HL-60/S4 treated with retinoic acid at 250 ng/mL for 4 days and 3 days (cell line): ENCODE data around the gene HSD17B14.
"Not testable (repeated sequence)": the region's sequence is repeated elsewhere in the genome, so short reads cannot be mapped to it uniquely, and the experiment has no call there.

Source experiments
- in situ Hi-C: fragments of 300-500 bp; cut with MboI; formaldehyde crosslinking; loops from 2 replicates; pipeline ENCODE4 v1.7.0; 2022; ENCODE audit warnings: low sequenced_read_pairs

HSD17B14 gene

DNA sequence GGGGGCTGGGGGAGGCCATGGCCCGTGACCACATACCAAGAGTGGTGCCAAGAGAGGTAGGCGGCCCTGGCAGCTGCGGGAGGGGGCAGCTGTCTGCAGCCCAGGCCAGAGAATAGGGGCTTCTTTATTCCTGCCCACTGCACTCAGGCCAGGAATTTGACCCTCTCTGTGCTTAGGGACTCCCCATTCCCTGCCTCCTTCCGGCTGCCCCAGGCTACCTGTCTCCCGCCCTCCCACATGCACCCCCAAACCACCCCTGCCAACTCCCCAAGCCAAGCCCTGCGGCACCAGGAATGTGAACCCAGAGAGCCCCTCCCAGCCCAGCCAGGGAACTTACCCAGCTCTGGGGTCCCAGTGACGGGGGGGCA, 31.4 kb upstream of the HSD17B14 start:
- in situ Hi-C loops = no loop called here

DNA sequence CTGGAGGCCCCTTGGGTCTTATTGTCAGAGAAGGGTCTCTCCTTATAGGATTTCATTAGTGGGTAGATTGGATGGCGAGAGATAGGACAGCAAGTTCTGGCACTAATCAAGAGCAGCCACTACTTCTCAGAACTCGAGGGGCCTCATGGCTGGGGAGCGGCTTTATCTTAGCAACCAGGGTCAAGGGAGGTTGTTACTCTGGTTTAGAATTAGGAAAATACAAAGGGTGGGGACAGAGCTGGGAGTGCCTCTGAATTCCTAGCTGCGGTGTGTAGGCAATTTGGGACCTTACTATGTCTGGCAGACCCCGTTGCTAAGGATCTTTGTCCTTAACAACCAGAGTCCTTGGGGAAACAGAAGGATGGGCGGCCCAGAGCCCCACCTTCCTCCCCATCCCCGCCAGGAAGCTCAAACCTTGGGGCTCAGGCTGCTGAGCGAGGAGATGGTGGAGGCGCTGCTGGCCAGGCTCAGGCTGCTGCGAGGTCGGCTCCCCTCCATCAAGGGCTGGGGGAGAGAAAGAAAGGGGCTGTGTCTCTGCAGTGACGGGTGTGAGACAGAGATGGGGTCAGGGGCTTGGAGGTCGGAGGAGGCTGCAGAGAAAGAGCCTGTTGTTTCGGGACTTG, 30.9 kb upstream of the HSD17B14 start:
- in situ Hi-C loops = no loop called here

DNA sequence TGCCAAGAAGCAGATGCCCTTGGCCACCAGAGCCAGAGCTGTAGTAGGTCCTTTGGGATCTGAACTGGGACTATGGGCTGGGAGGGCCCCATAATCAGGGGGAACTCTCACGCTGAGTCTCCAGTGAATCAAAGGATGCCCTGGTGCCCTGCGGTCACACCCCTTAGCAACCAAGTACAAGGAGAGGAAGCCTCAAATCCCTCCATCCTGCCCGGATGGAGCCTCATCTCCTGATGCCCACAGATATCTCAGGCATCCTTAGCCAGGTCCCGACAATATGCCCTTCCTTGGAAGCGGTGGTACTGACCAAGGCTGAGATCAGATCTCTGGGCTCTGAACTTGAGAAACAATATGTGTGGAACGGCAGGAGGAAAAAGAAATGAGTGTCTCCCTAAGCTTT, 30.4 kb upstream of the HSD17B14 start:
- in situ Hi-C loops = no loop called here

DNA sequence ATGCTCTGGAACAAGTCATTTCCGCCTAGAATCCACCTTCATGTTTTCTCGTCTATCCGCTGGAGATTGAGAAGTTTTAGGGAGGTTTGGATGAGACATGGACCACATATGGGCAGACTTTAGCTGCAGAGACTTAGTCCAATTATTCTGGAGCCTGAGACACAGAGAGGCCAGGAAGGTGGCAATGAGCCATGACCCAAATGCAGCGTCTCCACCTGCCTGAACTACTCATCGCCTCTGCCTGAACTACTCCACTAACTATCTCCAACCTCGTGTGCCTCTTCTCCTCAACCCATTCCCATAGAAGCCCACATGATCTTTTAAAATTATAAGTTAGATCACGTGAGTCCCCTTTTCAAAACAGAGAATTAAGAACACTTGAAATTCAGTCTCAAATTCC, 26.5 kb upstream of the HSD17B14 start:
- in situ Hi-C loops = no loop called here

DNA sequence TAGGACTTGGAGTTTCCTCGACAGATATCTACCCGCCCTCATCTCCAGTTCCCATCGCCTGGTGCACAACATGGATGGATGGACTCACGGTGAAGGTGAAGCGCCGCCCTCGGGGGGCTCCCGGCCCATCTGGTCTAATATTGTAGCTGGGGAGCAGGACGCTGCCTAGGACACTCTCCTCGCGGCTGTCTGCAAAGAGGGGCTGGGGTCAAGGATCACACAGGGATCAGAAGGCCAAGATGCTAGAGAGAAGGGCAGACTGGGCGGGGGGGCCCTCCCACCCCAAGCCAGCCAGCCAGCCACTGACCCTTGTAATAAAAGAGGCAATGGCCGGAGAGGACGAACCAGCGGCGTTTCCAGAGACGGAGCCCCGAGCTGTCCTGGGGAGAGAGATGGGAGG, 25.0 kb upstream of the HSD17B14 start:
- in situ Hi-C loops = no loop called here

DNA sequence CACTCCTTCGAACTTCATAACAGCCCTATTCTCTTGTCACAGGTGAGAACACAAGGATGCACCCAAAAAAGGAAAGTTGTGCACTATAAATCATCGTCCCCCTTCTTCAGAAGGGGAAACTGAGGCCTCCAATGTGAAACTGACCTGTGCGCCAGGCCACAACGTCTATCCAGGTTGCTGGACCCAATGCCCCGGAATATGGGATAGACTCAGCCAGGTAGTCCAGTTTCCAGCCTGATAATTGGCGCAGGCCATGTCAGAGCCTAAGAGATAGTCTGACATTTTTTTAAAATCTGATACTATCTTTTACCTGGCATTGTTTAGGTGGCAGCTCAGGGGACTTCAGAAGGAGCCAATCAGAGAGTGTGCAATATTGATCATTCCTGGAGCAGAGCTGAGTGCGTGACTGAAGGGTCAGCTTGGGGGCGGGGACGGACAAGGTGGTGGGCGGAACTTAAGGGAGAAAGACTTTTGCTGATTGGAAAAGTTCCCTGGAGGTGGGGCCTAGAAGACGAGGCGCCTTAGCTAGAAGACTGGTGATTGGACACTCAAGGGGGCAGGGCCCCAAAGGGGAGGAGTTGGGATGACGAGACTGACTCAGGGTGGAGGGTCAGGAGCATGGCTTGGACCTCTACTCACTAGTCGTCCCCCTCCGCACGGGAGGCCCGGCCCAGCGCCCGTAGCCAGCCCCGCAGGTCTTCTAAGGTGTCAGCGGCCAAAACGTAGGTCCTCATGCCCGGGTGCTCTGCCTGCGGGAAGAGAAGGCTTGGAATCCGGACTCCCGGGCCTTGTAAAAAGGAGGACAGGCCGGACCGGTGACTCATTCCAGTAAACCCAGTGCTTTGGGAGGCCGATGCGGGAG, 23.7 kb upstream of the HSD17B14 start:
- in situ Hi-C loops = no loop called here

DNA sequence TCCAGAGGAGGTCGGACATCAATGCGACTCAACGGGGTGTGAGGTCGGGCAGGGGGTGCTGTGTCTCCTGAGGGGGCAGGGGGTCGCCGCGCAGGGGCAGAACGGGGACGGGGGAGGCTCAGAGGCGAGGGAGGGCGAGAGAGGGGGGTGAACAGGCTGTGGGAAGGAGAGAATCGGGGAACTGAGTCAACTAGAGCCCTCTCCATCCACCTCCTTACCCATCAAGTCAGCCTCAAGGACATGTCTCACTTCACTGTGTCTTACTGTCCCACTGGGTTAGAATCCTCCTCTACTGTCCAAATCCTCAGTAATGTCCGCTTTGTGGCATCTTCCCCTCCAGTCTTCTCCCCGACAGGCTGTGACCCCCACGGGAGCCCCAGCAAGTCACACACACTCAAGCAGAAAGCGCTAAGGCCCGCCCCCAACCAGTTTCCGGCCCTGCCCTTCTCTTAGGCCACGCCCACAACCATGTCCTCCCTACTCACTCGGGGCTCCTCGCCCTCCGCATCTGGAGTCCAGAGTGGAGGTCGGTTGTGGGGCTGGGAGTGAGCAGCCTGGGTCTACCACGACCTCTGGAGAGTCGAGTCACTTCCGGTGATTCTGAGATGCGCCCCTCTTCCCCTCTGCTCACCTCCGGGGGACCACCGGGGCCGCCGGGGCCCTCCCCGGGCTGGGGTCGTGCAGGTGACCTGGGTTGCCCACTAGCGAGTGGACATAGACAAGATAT, 22.9 kb upstream of the HSD17B14 start:
- in situ Hi-C loops = no loop called here

DNA sequence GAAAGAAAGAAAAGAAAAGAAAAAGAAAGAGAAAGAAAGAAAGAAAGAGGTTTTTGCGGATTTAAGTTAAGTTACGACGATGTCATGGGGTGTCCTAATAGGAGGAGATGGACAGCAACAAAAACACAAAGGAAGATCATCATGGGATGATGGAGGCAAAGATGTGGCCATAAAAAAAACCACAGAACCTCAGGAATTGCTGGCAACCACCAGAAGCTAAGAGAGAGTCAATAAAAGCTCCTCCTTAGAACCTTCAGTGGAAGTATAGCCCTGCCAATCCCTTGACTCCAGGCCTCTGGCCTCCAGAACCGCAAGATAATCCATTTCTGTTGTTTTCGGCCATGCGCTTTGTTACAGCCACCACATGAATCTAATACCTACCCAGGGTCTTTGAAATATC, 20.6 kb upstream of the HSD17B14 start:
- in situ Hi-C loops = no loop called here

DNA sequence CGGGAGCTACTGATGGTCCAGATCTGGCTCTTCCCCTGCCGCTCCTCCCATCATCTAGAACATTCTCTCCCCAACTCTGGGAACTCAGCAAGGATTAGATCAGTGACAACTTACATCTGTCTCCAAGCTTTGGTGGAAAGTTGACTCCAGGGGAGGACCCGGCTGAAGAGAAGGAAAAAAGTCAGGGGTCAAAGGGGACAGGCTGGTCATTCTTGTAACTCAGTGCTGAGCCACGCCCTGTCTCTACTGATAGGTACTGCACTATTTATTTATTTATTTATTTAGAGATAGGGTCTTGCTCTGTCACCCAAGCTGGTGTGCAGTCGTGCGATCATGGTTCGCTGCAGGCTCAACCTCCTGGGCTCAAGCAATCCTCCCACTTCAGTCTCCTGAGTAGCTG, 17.8 kb upstream of the HSD17B14 start:
- in situ Hi-C loops = no loop called here

DNA sequence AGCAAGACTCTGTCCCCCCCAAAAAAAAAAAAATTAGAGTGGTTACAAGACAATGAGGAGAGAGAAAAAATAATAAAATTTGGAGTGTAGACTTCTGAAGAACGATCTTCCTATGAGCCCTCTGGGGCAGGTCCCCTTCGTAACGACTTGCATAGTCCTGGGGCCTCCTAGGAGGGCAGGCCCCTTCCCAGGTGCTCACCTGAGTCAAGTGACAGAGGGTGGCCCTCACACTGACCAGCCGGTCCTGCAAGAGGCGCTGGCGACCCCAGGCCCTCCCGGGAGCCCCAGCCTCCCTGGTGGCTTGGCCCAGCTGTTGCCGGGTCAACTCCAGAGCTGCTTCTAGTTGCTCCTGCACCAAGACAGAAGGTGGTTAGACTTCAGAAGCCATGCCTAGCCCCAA, 17.2 kb upstream of the HSD17B14 start:
- in situ Hi-C loops = no loop called here

DNA sequence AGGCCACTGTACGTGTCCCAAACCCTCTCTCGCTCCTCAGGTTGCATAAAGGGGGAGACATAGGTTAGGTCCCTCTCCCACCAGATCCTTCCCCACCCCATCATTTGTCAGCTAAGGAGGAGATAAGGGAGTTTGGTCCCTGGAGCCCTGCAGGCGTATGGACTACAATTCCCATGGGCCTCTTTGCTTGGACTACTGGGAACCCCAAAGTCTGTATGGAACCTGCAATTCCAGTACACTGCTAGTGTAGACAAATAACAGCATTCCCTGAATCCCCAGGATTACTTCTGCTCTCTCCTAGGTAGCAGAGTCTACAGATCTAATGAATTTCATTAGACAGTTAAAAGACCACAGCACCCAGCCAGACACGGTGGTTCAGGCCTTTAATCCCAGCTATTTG, 16.0 kb upstream of the HSD17B14 start:
- in situ Hi-C loops = no loop called here

DNA sequence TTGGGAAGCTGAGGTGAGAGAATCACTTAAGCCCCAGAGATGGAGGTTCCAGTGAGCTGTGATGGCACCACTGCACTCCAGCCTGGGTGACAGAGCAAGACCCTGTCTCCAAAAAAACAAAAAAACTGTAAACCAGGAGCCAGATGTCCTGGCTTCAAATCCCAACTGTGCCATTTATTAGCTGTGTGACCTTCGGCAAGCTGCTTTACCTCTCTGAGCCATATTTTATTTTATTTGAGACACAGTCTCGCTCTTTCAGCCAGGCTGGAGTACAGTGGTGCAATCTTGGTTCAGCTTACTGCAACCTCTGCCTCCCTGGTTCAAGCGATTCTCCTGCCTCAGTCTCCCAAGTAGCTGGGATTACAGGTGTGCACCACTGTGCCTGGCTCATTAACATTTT, 10.4 kb upstream of the HSD17B14 start:
- in situ Hi-C loops = not testable (repeated sequence)

DNA sequence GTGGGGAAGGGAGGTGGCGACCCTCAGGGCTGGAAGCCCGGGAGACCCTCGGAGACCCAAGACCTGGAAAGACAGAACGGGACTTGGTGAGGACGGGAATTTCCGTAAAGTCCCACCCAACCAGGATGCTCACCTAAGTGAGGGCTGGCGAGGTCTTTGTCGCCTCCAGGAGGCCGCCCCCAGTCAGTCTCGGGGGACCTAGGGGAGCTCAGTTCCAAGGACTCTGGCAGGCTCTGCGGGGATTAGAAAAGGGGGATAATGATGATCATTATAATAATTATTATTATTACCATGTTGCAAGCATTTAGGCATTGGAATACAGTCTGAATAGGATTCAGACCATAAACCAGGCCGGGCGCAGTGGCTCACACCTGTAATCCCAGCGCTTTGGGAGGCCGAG, 9.1 kb upstream of the HSD17B14 start:
- in situ Hi-C loops = no loop called here

DNA sequence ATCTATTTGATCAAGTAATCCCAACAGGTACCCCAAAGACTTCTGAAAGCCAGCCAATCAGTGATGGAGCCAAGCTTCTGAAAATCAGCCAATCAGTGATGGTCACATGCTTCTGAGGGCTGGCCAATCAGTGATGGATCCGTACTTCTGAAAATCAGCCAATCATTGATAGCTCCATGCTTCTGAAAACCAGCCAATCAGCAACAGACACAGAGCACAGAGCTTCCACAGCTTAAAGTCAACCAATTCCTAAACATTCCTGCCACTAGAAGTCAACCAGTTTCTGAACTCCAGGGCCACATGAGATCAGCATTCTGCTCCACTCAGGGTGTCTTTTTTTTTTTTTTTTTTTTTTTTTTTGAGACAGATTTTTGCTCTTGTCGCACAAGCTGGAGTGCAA, 8.2 kb upstream of the HSD17B14 start:
- in situ Hi-C loops = no loop called here

DNA sequence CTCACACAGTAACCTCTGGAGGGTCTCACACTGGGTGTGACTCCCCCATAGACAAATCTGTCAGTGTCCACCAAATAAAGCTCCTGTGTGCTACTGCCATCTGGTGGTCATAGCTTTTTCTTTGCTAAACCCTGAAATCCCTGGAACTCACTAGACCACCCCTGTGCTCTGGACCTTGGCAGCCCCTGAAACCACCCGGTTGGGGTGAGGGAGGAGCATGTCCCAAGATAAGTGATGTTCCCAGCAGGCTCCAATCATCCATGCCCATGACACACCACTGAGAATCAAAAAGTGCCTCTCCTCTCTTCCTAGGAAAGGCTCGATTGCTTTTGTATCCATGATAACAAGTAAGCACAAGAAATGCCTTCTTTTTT, 6.5 kb upstream of the HSD17B14 start:
- in situ Hi-C loops = no loop called here

DNA sequence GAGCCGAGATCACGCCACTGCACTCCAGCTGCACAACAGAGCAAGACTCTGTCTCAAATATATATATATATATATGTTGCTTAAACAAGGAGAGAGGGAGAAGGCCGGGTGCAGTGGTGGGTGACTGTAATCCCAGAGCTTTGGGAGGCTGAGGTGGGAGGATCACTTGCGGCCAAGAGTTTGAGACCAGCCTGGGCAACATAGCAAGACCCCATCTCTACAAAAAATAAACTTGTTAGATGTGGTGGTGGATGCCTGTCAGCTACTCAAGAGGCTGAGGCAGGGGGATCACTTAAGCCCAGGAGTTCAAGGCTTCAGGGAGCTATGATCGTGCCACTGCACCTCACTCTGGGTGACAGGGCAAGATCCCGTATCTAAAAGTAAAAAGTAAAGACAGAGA, 5.3 kb upstream of the HSD17B14 start:
- in situ Hi-C loops = no loop called here

DNA sequence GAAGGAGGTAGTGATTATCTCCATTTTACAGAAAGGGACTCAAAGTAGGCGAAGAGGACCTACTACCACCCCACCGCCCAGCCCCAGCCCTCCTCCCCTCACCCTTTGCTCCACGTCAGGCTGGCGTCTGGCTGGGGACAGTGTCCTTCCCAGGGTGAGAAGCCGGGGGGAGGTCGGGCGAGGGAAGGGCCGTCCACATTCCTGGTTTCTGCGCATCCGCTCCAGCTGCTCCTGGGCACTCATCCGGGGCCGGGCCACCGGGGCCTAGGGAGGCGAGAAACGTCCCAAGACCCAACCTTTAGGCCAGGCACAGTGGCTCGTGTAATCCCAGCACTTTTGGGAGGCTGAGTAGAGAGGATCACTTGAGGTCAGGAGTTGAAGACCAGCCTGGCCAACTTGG, 4.8 kb upstream of the HSD17B14 start:
- in situ Hi-C loops = no loop called here

DNA sequence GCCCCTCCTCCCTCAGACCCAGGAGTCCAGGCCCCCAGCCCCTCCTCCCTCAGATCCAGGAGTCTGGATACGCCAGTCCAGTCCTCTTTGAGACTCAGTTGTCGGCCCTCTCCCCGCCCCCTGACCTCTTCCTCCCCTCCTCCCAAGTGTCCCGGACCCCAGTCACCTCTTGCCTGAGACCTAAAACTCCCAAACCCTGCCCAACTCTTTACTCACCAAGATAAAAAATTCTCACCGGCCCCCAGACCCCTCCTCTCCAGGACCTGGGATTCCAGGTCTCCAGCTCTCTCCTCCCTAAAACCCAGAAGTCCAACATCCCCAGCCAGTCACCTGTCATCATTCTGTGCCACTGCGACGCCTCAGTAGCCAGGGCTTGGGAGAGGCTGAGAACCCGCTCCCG, 1.4 kb upstream of the HSD17B14 start:
- in situ Hi-C loops = no loop called here

DNA sequence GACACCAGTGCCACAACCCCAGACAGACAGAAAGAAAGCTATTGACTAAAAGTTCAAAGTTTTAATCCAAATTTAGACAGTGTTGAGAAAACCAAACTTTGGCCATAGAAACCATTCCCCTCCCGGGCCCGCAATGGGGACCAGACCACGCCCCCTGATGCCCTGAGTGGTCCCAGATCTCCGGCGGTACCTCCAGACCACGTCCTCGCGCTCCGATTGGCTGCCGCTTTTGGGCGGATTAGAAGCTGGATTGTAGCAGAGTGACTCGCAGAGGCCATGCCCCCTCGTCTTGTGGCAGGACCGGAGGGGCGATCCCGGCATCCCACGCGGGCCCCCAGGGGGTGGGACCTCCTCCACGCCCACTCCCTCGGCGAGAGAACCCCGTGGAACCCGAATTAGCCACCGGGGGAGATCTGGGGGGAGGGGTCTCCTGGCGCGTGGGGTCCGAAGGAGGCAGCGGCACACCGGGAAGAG, 797 bp upstream of the HSD17B14 start:
- in situ Hi-C loops = no loop called here

DNA sequence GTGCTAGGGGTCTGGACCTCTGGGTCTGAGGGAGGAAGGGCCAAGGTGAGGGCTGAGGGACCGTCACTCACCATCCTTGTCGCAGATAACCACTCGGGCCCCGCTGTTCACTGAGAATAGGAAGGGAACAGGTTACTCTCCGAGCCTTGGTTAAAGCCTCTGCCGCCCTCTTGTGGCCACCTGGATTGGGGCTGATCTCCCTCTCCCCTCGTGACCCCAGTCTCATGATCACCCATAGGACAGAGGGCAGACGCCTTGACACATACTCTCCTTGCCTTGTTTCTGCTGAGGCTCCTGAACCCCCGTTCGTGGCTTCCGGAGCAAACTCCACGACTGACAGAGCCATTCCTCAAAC, 580 bp downstream of the HSD17B14 start:
- in situ Hi-C loops = no loop called here

DNA sequence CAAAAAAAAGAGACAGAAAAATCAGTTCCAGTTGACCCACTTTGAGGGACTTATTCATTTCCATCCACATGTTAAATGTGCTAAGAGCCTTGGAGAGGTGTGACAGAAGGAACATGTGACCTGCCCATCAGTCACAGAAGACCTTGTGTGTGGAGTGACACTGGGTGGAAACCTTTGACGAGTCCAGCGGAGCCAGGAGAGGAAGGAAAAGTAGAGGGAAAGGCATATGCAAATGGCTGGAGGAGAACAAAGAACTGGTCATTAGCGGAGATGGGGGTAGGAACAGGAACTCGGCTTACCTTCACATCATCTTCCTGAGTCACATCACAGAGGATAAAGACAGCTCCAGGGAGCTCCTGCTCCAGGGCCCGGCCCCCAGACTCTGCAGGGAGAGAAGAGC, 2.3 kb downstream of the HSD17B14 start:
- in situ Hi-C loops = no loop called here

DNA sequence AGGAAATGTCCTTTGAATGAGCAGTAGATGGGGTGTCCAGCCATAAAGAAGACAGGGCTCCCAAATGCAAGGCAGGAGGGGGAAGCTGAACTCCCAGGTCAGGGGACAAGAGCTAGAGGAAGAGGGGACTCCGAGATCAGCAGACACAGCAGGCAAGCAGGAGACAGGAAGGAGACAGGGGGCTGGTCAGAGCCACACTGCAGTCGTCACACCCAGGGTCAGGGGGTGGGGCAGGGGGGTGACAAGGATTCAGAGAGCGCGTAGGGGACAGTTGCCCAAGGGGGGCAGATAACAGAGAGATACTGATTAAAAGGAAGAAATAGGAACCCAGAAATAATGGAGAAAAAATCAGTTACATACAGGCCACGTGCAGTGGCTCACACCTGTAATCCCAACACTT, 3.2 kb downstream of the HSD17B14 start:
- in situ Hi-C loops = no loop called here
